ENCODE data around the gene SLX4IP. TPM values are rescaled to one million over a fixed set of nuclear protein-coding genes. Genes with fewer than 3 reads are reported as not detected.
A peak's percentile ranks its signal among the peaks of the same experiment; 100 is the strongest.

The SLX4IP gene
- total and polyA plus RNA-seq, 10 donors: 2.8 to 9.0 (median 5.1) TPM

DNA sequence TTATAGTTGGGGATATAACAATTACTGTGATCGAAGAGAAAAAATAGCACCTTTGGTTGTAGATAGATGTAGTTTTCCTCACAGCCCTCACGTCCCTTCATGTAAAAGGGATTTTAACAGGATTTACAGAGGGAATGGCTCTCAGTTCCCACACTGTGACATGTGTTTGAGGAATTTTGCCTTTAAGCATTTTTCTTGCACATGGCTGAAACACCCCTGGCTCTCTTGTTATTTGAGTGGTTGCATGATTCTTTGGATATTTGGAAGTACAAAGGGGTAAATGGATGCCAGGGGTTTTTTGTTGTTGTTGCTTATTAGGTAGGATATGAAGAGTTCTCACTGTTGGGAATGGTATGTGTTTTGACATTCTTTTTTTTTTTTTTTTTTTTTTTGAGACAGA lies 190.5 kb downstream of the SLX4IP start:
- H3K4me3 ChIP-seq: no peak overlapping the region
- no peak overlapping the region for H3K27ac ChIP-seq
- peaks cover 0 to 9% (median 2%) of the 10 kb centered on the region in 6 donors for H3K4me1 ChIP-seq
- TF ChIP-seq, protein P1, sequence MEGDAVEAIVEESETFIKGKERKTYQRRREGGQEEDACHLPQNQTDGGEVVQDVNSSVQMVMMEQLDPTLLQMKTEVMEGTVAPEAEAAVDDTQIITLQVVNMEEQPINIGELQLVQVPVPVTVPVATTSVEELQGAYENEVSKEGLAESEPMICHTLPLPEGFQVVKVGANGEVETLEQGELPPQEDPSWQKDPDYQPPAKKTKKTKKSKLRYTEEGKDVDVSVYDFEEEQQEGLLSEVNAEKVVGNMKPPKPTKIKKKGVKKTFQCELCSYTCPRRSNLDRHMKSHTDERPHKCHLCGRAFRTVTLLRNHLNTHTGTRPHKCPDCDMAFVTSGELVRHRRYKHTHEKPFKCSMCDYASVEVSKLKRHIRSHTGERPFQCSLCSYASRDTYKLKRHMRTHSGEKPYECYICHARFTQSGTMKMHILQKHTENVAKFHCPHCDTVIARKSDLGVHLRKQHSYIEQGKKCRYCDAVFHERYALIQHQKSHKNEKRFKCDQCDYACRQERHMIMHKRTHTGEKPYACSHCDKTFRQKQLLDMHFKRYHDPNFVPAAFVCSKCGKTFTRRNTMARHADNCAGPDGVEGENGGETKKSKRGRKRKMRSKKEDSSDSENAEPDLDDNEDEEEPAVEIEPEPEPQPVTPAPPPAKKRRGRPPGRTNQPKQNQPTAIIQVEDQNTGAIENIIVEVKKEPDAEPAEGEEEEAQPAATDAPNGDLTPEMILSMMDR (IDR thresholded peaks at IDR 0.05 in 8 of 11, conservative IDR thresholded peaks at IDR 0.05 in 3 of 11): no peak
- TF ChIP-seq POLR2A (IDR thresholded peaks at IDR 0.05) (no peak), POLR2AphosphoS5 (IDR thresholded peaks at IDR 0.05) (no peak)
- no peaks in the 10 kb centered on the region for H3K9me3 ChIP-seq
- 91 to 98% (median 97%) methylated on average over 2 of the region's 2 CpGs for WGBS, 5 donors
- intact Hi-C loops (cut with DNase I; ENCODE audit: low total_unique reads): no loop called here
- peaks cover 0 to 20% (median 0%) of the 10 kb centered on the region in 6 donors for H3K36me3 ChIP-seq
- H3K27me3 ChIP-seq (replicated peaks in 1 of 7): no peaks in the 10 kb centered on the region
- DNase-seq: no peak

GRCh38 chr20:10626896-10627295 lies 191.8 kb downstream of the SLX4IP start:
- WGBS, 5 donors: 53 to 74% (median 58%) methylated on average over 3 of the region's 3 CpGs
- Histone ChIP-seq H3K27me3 (replicated peaks in 1 of 7) (no peaks in the 10 kb centered on the region), H3K4me1 (peaks cover 0 to 9% (median 2%) of the 10 kb centered on the region in 6 donors), H3K36me3 (peaks cover 0 to 20% (median 0%) of the 10 kb centered on the region in 6 donors), H3K9me3 (no peaks in the 10 kb centered on the region), H3K4me3 (no peak overlapping the region), H3K27ac (no peak overlapping the region)
- DNase-seq: no peak
- intact Hi-C loops (cut with DNase I; ENCODE audit: low total_unique reads): no loop called here
- TF ChIP-seq, protein P1 (IDR thresholded peaks at IDR 0.05 in 8 of 11, conservative IDR thresholded peaks at IDR 0.05 in 3 of 11): no peak
- no peak for TF ChIP-seq POLR2A (IDR thresholded peaks at IDR 0.05)
- TF ChIP-seq POLR2AphosphoS5 (IDR thresholded peaks at IDR 0.05): no peak

GRCh38 chr20:10629946-10630650 lies 195.0 kb downstream of the SLX4IP start:
- no peak for TF ChIP-seq POLR2A (IDR thresholded peaks at IDR 0.05)
- TF ChIP-seq, protein P1 (IDR thresholded peaks at IDR 0.05 in 8 of 11, conservative IDR thresholded peaks at IDR 0.05 in 3 of 11): no peak
- no peak for TF ChIP-seq POLR2AphosphoS5 (IDR thresholded peaks at IDR 0.05)
- intact Hi-C loops (cut with DNase I; ENCODE audit: low total_unique reads): no loop called here
- Histone ChIP-seq H3K27ac (peak overlapping the region in 4 of 8 donors; percentile 14 to 28 (median 22)), H3K4me1 (peaks cover 0 to 32% (median 6%) of the 10 kb centered on the region in 6 donors), H3K4me3 (no peak overlapping the region), H3K27me3 (replicated peaks in 1 of 7) (no peaks in the 10 kb centered on the region), H3K36me3 (no peaks in the 10 kb centered on the region), H3K9me3 (no peaks in the 10 kb centered on the region)
- no peak for DNase-seq
- 81 to 91% (median 89%) methylated on average over 9 of the region's 9 CpGs for WGBS, 5 donors

- H3K27ac ChIP-seq: peak overlapping the region in 2 of 8 donors; percentile 25 to 28
- TF ChIP-seq POLR2AphosphoS5 (IDR thresholded peaks at IDR 0.05) (no peak), POLR2A (IDR thresholded peaks at IDR 0.05) (no peak)
- TF ChIP-seq, protein P1 (IDR thresholded peaks at IDR 0.05 in 8 of 11, conservative IDR thresholded peaks at IDR 0.05 in 3 of 11): no peak
- 87 to 95% (median 92%) methylated on average over 4 of the region's 4 CpGs for WGBS, 5 donors
- no peaks in the 10 kb centered on the region for H3K27me3 ChIP-seq (replicated peaks in 1 of 7)
- DNase-seq: no peak
- intact Hi-C loops (cut with DNase I; ENCODE audit: low total_unique reads): no loop called here
- H3K36me3 ChIP-seq: no peaks in the 10 kb centered on the region
- H3K4me1 ChIP-seq: peaks cover 0 to 37% (median 7%) of the 10 kb centered on the region in 6 donors
- H3K4me3 ChIP-seq: no peak overlapping the region
- H3K9me3 ChIP-seq: no peaks in the 10 kb centered on the region
Observed at GRCh38 chr20:10631126-10631525, 196.0 kb downstream of the SLX4IP start.
